Measurements from ENCODE around the gene LBP. TPM values are rescaled to one million over a fixed set of nuclear protein-coding genes. Genes with fewer than 3 reads are reported as not detected.

LBP gene
- total RNA-seq, 1 experiment from 2014 or later, result not detected

- no peaks in the 10 kb centered on the region for H3K4me1 ChIP-seq (ENCODE audit: insufficient read depth, low read length, poor library complexity, severe bottlenecking)
- H3K9me3 ChIP-seq (ENCODE audit: low read depth, low read length, poor library complexity, severe bottlenecking), result no peaks in the 10 kb centered on the region
- ChIA-PET CTCF (no interaction called here), POLR2A (ENCODE audit: low non-redundant PET) (no interaction called here)
- DNase-seq (ENCODE audit: low spot score), result no peak
- peaks cover 35% of the 10 kb centered on the region for H3K36me3 ChIP-seq (ENCODE audit: insufficient read depth, low read length, poor library complexity, severe bottlenecking)
- H3K27ac ChIP-seq (ENCODE audit: low read depth, low read length, poor library complexity, severe bottlenecking), result no peak overlapping the region
- BruUV-seq (replicated peaks), result no TSS peak
- no peaks in the 10 kb centered on the region for H3K27me3 ChIP-seq (replicated peaks; ENCODE audit: insufficient read depth, low read depth, low read length, poor library complexity)
- intact Hi-C loops (cut with micrococcal nuclease; ENCODE audit: unreplicated experiment), result no loop called here
- TF ChIP-seq EZH2 (IDR thresholded peaks at IDR 0.05; ENCODE audit: borderline replicate concordance, low read depth, low read length, poor library complexity, severe bottlenecking), result no peak
- TF ChIP-seq CTCF (conservative IDR thresholded peaks at IDR 0.05; ENCODE audit: low read depth, low read length), result no peak
- H3K4me3 ChIP-seq (ENCODE audit: low read depth, low read length, poor library complexity, severe bottlenecking), result no peak overlapping the region
These were observed 68.6 kb downstream of the LBP start for GRCh38 chr20:38414769-38415450.

- H3K9me3 ChIP-seq (ENCODE audit: low read depth, low read length, poor library complexity, severe bottlenecking), result no peaks in the 10 kb centered on the region
- H3K4me3 ChIP-seq (ENCODE audit: low read depth, low read length, poor library complexity, severe bottlenecking), result no peak overlapping the region
- intact Hi-C loops (cut with micrococcal nuclease; ENCODE audit: unreplicated experiment), result no loop called here
- no peak for DNase-seq (ENCODE audit: low spot score)
- no TSS peak for BruUV-seq (replicated peaks)
- H3K27ac ChIP-seq (ENCODE audit: low read depth, low read length, poor library complexity, severe bottlenecking), result no peak overlapping the region
- H3K36me3 ChIP-seq (ENCODE audit: insufficient read depth, low read length, poor library complexity, severe bottlenecking), result peaks cover 66% of the 10 kb centered on the region
- POLR2A ChIA-PET (ENCODE audit: low non-redundant PET), result no interaction called here
- CTCF ChIA-PET, result no interaction called here
- H3K27me3 ChIP-seq (replicated peaks; ENCODE audit: insufficient read depth, low read depth, low read length, poor library complexity), result no peaks in the 10 kb centered on the region
- TF ChIP-seq EZH2 (IDR thresholded peaks at IDR 0.05; ENCODE audit: borderline replicate concordance, low read depth, low read length, poor library complexity, severe bottlenecking), result no peak
- no peak for TF ChIP-seq CTCF (conservative IDR thresholded peaks at IDR 0.05; ENCODE audit: low read depth, low read length)
- H3K4me1 ChIP-seq (ENCODE audit: insufficient read depth, low read length, poor library complexity, severe bottlenecking), result no peaks in the 10 kb centered on the region
These were observed 72.4 kb downstream of the LBP start for GRCh38 chr20:38418509-38419204.

GRCh38 chr20:38420388-38421085, 74.3 kb downstream of the LBP start:
- no peaks in the 10 kb centered on the region for H3K9me3 ChIP-seq (ENCODE audit: low read depth, low read length, poor library complexity, severe bottlenecking)
- DNase-seq (ENCODE audit: low spot score), result no peak
- intact Hi-C loops (cut with micrococcal nuclease; ENCODE audit: unreplicated experiment), result no loop called here
- TF ChIP-seq EZH2 (IDR thresholded peaks at IDR 0.05; ENCODE audit: borderline replicate concordance, low read depth, low read length, poor library complexity, severe bottlenecking), result no peak
- TF ChIP-seq CTCF (conservative IDR thresholded peaks at IDR 0.05; ENCODE audit: low read depth, low read length), result no peak
- BruUV-seq (replicated peaks), result no TSS peak
- H3K4me3 ChIP-seq (ENCODE audit: low read depth, low read length, poor library complexity, severe bottlenecking), result no peak overlapping the region
- ChIA-PET CTCF (no interaction called here), POLR2A (ENCODE audit: low non-redundant PET) (no interaction called here)
- no peaks in the 10 kb centered on the region for H3K4me1 ChIP-seq (ENCODE audit: insufficient read depth, low read length, poor library complexity, severe bottlenecking)
- no peak overlapping the region for H3K27ac ChIP-seq (ENCODE audit: low read depth, low read length, poor library complexity, severe bottlenecking)
- H3K36me3 ChIP-seq (ENCODE audit: insufficient read depth, low read length, poor library complexity, severe bottlenecking), result peaks cover 85% of the 10 kb centered on the region
- no peaks in the 10 kb centered on the region for H3K27me3 ChIP-seq (replicated peaks; ENCODE audit: insufficient read depth, low read depth, low read length, poor library complexity)

All from A673 (cell line).